ENCODE measurements around the gene TOMM20.
"Not testable (repeated sequence)": the region's sequence is repeated elsewhere in the genome, so short reads cannot be mapped to it uniquely, and the experiment has no call there.

- TF ChIP-seq CTCF, POLR2A, POLR2AphosphoS5 (IDR thresholded peaks at IDR 0.05): not testable (repeated sequence)
Observed at GRCh38 chr1:235080788-235081187, 47.8 kb downstream of the TOMM20 start.
